Neutrophil (primary cell): ENCODE data around the gene RAB31.

Experiments used
- H3K27ac ChIP-seq: fragments of 200-600 bp; sonication (generic); 2 replicates; pipeline ENCODE4 v1.5.1; 2016; ENCODE audit warnings: mild to moderate bottlenecking, moderate library complexity
- H3K27me3 ChIP-seq: fragments of 200-600 bp; sonication (generic); 2 replicates; pipeline ENCODE4 v1.6.0; 2016; ENCODE audit warnings: mild to moderate bottlenecking
- H3K36me3 ChIP-seq: fragments of 200-600 bp; sonication (generic); 2 replicates; pipeline ENCODE4 v1.5.1; 2017
- H3K4me1 ChIP-seq, 2 experiments: fragments of 200-600 bp in 1 of 2; sonication (generic) in 1 of 2; 1 replicate in 1 of 2; 2 replicates in 1 of 2; pipeline versions ENCODE4 v1.5.1 to v1.6.1; 2013 to 2016; ENCODE audit warnings: low read depth in 1 of 2, low read length in 1 of 2, mild to moderate bottlenecking in 1 of 2, moderate library complexity in 1 of 2; ENCODE audit not compliant: control insufficient read depth in 1 of 2, insufficient read depth in 1 of 2
- H3K4me3 ChIP-seq, 2 experiments: fragments of 200-600 bp in 1 of 2; sonication (generic) in 1 of 2; 1 replicate in 1 of 2; 2 replicates in 1 of 2; pipeline ENCODE4 v1.5.1; 2013 to 2016; ENCODE audit warnings: low read depth in 1 of 2, low read length in 1 of 2, mild to moderate bottlenecking in 1 of 2, moderate library complexity in 1 of 2
- H3K9me3 ChIP-seq: fragments of 200-600 bp; sonication (generic); 2 replicates; pipeline ENCODE4 v1.5.1; 2016
- CTCF ChIP-seq: fragments of 200-600 bp; sonication (generic); IDR thresholded peaks from 2 replicates; pipeline ENCODE4 v1.5.1; 2016; ENCODE audit warnings: antibody characterized with exemption

RAB31 gene

DNA sequence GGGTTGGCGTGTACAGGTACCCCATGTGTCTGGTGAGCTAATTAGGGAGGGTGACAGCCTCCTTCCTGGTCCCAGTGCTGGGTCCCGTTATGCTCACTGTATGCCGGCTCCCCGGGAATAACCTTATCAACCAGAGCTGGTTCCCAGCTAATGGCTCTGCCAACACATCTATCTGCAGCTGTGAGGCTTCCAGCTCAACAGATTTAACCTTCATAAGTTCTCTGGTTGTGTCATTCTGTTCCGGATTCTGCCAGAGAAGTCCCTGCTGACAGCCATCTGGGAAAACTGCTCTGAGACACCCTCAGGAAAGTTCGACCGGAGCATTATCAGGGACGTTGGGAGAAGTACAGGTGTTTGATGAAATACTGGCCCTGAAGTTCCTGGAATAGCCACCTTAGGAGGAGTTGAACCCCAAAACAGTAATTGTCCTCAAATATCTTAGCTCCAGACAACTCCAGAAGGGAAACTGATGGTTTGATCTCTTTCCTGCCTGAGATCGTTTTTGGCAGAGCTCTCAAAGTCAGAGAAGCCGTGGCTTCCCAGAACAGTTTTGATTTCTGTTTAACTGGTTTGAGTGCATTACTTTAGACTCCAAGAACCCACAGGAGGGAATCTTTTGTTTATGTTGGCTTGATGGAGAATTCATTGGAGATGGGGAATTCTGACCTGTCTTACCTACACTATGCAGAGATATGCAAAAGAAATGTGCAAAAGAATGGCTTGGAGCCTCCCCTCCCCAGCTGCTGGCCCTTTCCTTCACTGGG, 138.2 kb downstream of the RAB31 start:
- H3K36me3 ChIP-seq = peaks cover 39% of the 10 kb centered on the region
- TF ChIP-seq CTCF = no peak
- H3K9me3 ChIP-seq = no peaks in the 10 kb centered on the region
- H3K4me1 ChIP-seq = peaks cover 50 to 56% of the 10 kb centered on the region in 2 experiments
- no peak overlapping the region for H3K4me3 ChIP-seq
- H3K27ac ChIP-seq = peak overlapping the region; percentile 91
- H3K27me3 ChIP-seq = no peaks in the 10 kb centered on the region

DNA sequence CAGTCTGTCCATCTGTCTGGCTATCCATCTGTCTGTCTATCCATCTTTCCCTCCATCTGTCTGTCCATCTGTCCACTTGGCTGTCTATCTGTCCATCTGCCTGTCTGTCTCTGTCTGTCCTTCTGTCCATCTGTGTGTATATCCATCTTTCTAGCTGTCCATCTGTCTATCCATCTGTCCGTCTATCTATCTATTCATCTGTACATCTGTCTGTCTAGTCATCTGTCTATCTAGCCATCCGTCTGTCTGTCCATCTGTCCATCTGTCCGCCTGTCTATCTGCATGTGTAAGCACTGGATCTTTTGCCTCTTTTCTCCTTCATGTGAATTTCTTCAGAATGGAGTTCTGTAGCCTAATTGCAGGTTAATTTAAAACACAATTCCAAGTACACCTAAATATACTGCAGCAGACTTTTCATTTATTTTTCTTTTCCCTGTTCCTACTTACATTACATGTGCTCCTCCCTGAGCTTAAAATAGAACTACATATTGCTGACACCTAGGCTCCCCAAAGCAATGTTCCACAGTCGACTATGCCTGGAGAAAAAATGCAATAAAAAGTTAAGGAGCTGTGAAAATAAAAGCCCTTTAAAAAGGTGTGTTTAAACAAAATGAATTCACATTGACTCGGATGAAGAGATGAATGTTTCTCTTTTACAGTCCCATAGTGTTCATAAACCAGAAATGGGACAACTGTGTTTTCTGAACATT, 140.2 kb downstream of the RAB31 start:
- Histone ChIP-seq H3K36me3 (peaks cover 31% of the 10 kb centered on the region), H3K27ac (peak overlapping the region; percentile 91), H3K27me3 (no peaks in the 10 kb centered on the region), H3K4me1 (peaks cover 65 to 69% of the 10 kb centered on the region in 2 experiments), H3K4me3 (no peak overlapping the region), H3K9me3 (no peaks in the 10 kb centered on the region)
- TF ChIP-seq CTCF = no peak

DNA sequence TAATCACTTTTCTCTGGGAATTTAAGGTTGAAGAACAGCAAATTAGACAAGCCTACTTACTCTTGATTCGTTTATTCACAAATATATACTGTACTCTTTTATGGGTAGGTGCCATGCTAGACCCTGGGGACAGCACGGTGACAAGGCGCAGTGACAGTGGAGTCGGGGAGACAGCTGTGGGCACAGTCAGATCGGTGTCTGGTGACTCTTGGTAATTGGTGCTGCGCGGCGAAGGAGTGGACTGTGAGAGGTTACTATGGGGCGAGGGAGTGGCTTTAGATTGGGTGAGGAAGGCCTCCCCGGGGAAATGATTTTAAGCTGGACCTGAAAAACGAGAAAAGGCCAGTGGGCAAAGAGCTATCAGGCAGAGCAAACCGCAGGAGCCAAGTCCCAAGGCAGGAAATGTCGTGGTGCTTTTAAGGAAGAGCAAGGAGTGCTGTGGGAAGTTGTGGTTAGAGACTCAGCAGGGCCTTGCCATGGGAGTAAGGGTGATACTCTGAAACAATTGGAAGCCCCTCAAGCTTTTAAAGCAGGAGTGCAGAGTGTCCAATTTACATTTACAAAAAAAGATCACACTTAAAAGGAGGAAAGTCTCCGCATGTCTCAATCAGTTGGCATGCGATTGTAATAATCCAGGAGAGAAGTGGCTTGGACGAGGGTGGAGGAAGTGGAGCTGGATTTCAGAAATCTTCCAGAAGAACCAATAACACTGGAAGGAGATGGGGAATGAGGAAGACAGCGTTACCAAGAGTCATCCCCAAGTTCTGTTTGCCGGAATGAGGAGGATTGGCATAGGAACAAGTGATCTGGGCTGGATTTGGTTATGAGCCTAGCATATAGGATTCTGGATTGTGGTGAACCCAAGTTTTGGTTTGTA, 141.5 kb downstream of the RAB31 start:
- H3K9me3 ChIP-seq = no peaks in the 10 kb centered on the region
- H3K36me3 ChIP-seq = peaks cover 23% of the 10 kb centered on the region
- H3K27me3 ChIP-seq = no peaks in the 10 kb centered on the region
- peaks cover 72 to 74% of the 10 kb centered on the region in 2 experiments for H3K4me1 ChIP-seq
- peak; percentile 10 for TF ChIP-seq CTCF
- H3K4me3 ChIP-seq = peak overlapping the region; percentile 52 to 53
- H3K27ac ChIP-seq = peak overlapping the region; percentile 91

- H3K9me3 ChIP-seq = no peaks in the 10 kb centered on the region
- H3K27ac ChIP-seq = peak overlapping the region; percentile 91
- H3K4me1 ChIP-seq = peaks cover 79 to 81% of the 10 kb centered on the region in 2 experiments
- peaks cover 17% of the 10 kb centered on the region for H3K36me3 ChIP-seq
- no peaks in the 10 kb centered on the region for H3K27me3 ChIP-seq
- peak overlapping the region; percentile 52 to 53 for H3K4me3 ChIP-seq
- no peak for TF ChIP-seq CTCF
Observed at GRCh38 chr18:9850309-9850708, 142.2 kb downstream of the RAB31 start.

GRCh38 chr18:9851511-9851910, 143.4 kb downstream of the RAB31 start:
- Histone ChIP-seq H3K36me3 (peaks cover 5% of the 10 kb centered on the region), H3K27ac (peak overlapping the region; percentile 91), H3K4me1 (peaks cover 91 to 93% of the 10 kb centered on the region in 2 experiments), H3K4me3 (peak overlapping the region; percentile 52 to 53), H3K27me3 (no peaks in the 10 kb centered on the region), H3K9me3 (no peaks in the 10 kb centered on the region)
- no peak for TF ChIP-seq CTCF
